BLaER1 (cell line): Measurements from ENCODE around the gene MLEC.

Experiments
- H3K27ac ChIP-seq: shearing (Covaris generic); formaldehyde crosslinking; 2 replicates; pipeline ENCODE4 v1.8.1; 2022
- H3K27me3 ChIP-seq: shearing (Covaris generic); formaldehyde crosslinking; 2 replicates; pipeline ENCODE4 v1.8.1; 2022
- H3K36me3 ChIP-seq: shearing (Covaris generic); formaldehyde crosslinking; 2 replicates; pipeline ENCODE4 v1.8.1; 2022
- H3K4me1 ChIP-seq: shearing (Covaris generic); formaldehyde crosslinking; 2 replicates; pipeline ENCODE4 v1.8.1; 2022
- H3K4me2 ChIP-seq: shearing (Covaris generic); formaldehyde crosslinking; 2 replicates; pipeline ENCODE4 v1.8.1; 2022
- H3K4me3 ChIP-seq: shearing (Covaris generic); formaldehyde crosslinking; 2 replicates; pipeline ENCODE4 v1.8.1; 2022
- H3K9ac ChIP-seq: shearing (Covaris generic); formaldehyde crosslinking; 2 replicates; pipeline ENCODE4 v1.8.1; 2022
- H3K9me3 ChIP-seq: shearing (Covaris generic); formaldehyde crosslinking; 2 replicates; pipeline ENCODE4 v1.8.1; 2022
- H4K20me1 ChIP-seq: shearing (Covaris generic); formaldehyde crosslinking; 2 replicates; pipeline ENCODE4 v1.8.1; 2022
- Cebpa-rat ChIP-seq: shearing (Covaris generic); IDR thresholded peaks from 2 replicates; pipeline ENCODE4 v1.8.1; 2022

MLEC gene

GRCh38 chr12:120718055-120718454 lies 31.1 kb downstream of the MLEC start:
- Histone ChIP-seq H3K9me3 (no peaks in the 10 kb centered on the region), H4K20me1 (peaks cover 73% of the 10 kb centered on the region), H3K4me3 (no peak overlapping the region), H3K27ac (no peak overlapping the region), H3K4me2 (no peak overlapping the region), H3K27me3 (no peaks in the 10 kb centered on the region), H3K9ac (no peak overlapping the region), H3K4me1 (peaks cover 36% of the 10 kb centered on the region), H3K36me3 (peaks cover 97% of the 10 kb centered on the region)
- no peak for TF ChIP-seq Cebpa-rat

DNA sequence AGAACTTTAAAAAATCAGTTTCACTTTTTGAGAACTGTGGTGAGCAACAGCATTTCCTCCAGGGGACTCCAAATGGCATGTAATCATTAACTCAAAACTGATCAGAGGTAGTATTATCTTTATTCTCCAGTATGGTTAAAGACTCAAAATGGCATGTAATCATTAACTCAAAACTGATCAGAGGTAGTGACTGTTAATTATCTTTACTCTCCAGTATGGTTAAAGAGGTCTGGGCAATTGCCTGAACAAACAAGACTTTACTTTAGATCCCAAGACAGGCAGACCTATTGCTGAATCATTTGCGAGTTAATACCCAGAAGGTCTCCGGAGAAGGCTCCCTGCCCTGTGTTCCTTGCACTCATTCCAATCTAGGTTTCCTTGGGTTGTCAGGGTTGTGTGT lies 32.1 kb downstream of the MLEC start:
- Histone ChIP-seq H4K20me1 (peaks cover 68% of the 10 kb centered on the region), H3K27ac (no peak overlapping the region), H3K9ac (no peak overlapping the region), H3K4me1 (peaks cover 28% of the 10 kb centered on the region), H3K9me3 (no peaks in the 10 kb centered on the region), H3K4me2 (no peak overlapping the region), H3K36me3 (peaks cover 100% of the 10 kb centered on the region), H3K4me3 (no peak overlapping the region), H3K27me3 (no peaks in the 10 kb centered on the region)
- no peak for TF ChIP-seq Cebpa-rat

DNA sequence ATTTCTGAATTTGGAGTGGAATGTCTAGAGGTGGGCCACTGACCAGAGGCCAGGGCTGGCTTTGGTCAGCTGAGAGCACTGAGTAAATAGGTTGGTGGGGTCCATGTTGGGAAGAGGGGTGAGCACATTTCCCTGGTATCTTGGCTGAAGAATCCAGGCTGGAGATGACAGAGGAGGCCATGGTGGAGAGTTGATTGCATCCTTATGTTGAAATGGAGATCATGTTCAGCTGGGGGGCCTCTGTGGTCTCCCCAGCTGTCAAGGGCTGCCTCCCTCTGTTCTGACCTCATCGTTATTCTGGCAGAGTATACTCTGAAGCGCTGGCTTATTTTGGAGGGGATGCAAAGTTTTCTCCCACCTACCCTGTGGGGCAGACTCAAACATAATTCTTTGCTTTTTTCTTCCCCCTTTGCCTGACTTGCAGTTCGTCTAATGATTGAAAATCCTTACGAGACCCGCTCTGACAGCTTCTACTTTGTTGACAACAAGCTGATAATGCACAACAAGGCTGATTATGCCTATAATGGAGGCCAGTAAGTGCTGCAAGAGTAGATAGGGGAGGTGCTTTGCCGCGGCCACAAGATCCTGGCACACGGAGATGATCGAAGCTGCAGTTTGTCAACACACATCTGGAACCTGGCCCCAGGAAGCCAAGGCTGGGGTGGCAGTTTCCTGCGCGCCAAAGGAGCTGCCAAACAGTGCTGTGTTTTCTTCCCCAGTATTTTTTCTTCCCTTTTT lies 32.7 kb downstream of the MLEC start:
- no peak for TF ChIP-seq Cebpa-rat
- Histone ChIP-seq H3K27ac (no peak overlapping the region), H3K9ac (no peak overlapping the region), H4K20me1 (peaks cover 67% of the 10 kb centered on the region), H3K27me3 (no peaks in the 10 kb centered on the region), H3K4me2 (peak overlapping the region; percentile 19; the same call in 1 of the 2 replicates), H3K4me1 (peaks cover 29% of the 10 kb centered on the region), H3K36me3 (peaks cover 94% of the 10 kb centered on the region), H3K9me3 (no peaks in the 10 kb centered on the region), H3K4me3 (no peak overlapping the region)

DNA sequence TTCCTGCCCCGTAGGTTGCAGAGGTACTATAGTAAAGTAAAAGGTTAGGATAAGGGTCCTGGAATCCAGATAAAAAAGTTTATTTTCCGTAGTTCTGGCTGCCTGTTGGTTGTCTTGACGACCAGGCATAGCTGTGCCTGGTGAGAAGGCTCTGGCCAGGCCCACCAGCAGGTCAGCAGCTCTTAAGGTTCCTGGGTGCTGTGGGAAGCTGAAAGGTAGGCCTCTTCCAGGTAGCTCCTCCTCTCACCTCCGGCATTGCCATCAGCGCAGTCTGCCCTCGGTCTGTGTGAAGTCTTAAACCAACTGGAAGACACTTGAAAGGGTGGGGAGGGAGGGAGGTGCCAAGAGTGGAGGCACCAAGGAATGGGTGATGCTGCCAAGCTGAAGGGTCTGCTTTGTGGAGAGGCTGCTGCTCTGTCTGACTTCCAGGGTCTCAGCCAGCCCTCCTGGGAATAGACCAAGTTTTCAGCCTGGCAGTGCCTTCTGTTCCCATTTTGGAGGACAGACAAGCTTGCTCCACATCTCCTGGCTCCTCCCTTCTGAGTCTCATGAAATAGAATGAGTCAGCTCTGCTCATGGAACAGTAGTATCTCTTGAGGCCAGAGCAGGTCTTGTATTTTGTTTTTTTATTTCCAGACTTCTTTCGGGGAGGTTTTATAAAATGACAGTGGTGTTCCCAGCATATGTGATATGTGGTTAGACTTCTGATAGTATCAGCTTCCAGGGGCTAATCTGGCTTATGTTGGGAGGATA lies 33.5 kb downstream of the MLEC start:
- Histone ChIP-seq H3K4me3 (no peak overlapping the region), H3K36me3 (peaks cover 87% of the 10 kb centered on the region), H3K4me2 (peak overlapping the region; percentile 19; the same call in 1 of the 2 replicates), H3K27me3 (no peaks in the 10 kb centered on the region), H3K27ac (no peak overlapping the region), H3K9ac (no peak overlapping the region), H3K4me1 (peaks cover 36% of the 10 kb centered on the region), H3K9me3 (no peaks in the 10 kb centered on the region), H4K20me1 (peaks cover 64% of the 10 kb centered on the region)
- no peak for TF ChIP-seq Cebpa-rat

- Histone ChIP-seq H3K9me3 (no peaks in the 10 kb centered on the region), H3K27ac (0 out of 2 replicates have a peak overlapping the region, but pooled peaks have one; percentile 5), H3K4me3 (no peak overlapping the region), H3K4me2 (peak overlapping the region; percentile 31; the same call in 1 of the 2 replicates), H3K27me3 (no peaks in the 10 kb centered on the region), H3K36me3 (peaks cover 79% of the 10 kb centered on the region), H4K20me1 (peaks cover 57% of the 10 kb centered on the region), H3K4me1 (peaks cover 40% of the 10 kb centered on the region), H3K9ac (0 out of 2 replicates have a peak overlapping the region, but pooled peaks have one; percentile 14)
- no peak for TF ChIP-seq Cebpa-rat
Observed at GRCh38 chr12:120720987-120721801, 34.2 kb downstream of the MLEC start.

DNA sequence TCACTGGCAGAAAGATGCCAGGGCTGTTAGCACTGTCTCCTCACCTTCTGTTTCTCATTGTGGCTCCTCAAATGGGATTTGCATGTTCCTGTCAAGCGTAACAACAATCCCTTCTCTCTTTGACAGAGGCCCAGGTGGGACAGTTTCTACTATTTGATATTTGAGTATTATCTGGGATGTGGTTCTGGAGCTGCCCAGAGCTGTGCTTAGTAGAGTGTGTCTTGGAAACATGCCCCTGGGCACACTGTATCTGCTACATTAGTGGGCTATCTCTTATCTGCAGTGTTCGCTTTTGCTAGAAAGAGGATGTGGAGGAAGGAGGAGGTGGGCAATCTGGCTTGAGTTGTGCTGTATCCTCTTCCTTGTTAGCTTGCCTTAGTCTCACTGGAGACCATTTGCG lies 34.9 kb downstream of the MLEC start:
- peaks cover 53% of the 10 kb centered on the region for H4K20me1 ChIP-seq
- peaks cover 72% of the 10 kb centered on the region for H3K36me3 ChIP-seq
- TF ChIP-seq Cebpa-rat = no peak
- no peaks in the 10 kb centered on the region for H3K27me3 ChIP-seq
- H3K27ac ChIP-seq = 0 out of 2 replicates have a peak overlapping the region, but pooled peaks have one; percentile 5
- H3K4me1 ChIP-seq = peaks cover 45% of the 10 kb centered on the region
- 0 out of 2 replicates have a peak overlapping the region, but pooled peaks have one; percentile 14 for H3K9ac ChIP-seq
- peak overlapping the region; percentile 31; the same call in 1 of the 2 replicates for H3K4me2 ChIP-seq
- no peaks in the 10 kb centered on the region for H3K9me3 ChIP-seq
- no peak overlapping the region for H3K4me3 ChIP-seq

DNA sequence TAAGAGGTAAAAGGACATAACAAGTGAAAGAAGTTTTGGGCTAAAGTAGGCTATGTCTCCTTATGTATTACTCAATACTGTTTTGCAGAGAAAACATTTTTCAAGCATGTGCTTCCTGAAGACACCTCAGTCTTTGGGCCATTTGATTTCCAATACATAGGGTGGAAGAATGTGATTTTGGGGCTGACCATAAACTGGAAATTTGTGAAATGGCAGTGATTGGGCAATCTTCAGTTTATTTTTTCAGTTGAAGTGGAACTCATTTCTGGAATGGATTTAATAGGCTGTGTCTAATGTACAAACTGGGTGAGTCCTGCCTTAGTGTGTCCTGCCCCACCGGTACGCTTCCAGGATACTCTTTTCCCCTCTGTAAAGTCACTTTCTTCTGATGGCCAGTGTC lies 35.8 kb downstream of the MLEC start:
- H4K20me1 ChIP-seq = peaks cover 53% of the 10 kb centered on the region

DNA sequence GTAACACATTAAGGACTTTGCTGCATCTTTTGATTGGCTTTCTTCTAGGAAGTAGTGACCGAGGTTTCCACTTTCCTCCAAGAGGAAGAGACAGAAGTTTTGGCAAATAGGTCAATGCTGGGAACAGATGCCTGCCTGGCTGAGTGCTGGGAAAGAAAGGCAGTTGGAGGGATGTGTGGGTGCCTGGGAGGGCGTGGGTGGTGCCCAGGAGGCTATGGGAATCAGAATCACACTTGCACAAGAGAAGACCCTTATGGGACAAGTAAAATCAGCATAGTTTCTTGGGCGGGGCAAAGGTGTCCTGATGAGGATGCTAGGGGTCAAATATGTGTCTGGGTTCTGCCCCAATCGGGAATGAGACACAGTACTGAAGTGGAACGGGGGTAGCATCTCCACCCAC lies 37.8 kb downstream of the MLEC start:
- peaks cover 39% of the 10 kb centered on the region for H3K4me1 ChIP-seq
- no peak overlapping the region for H3K4me3 ChIP-seq
- peaks cover 68% of the 10 kb centered on the region for H3K36me3 ChIP-seq
- no peaks in the 10 kb centered on the region for H3K9me3 ChIP-seq
- H3K4me2 ChIP-seq = peak overlapping the region; percentile 89
- no peak overlapping the region for H3K27ac ChIP-seq
- no peak overlapping the region for H3K9ac ChIP-seq
- no peak for TF ChIP-seq Cebpa-rat
- peaks cover 42% of the 10 kb centered on the region for H4K20me1 ChIP-seq
- H3K27me3 ChIP-seq = no peaks in the 10 kb centered on the region

More for the DNA sequence above, 35.8 kb downstream of the MLEC start:
- Histone ChIP-seq H3K4me2 (no peak overlapping the region), H3K4me1 (peaks cover 45% of the 10 kb centered on the region), H3K4me3 (no peak overlapping the region), H3K9me3 (no peaks in the 10 kb centered on the region), H3K27ac (no peak overlapping the region), H3K27me3 (no peaks in the 10 kb centered on the region), H3K9ac (no peak overlapping the region), H3K36me3 (peaks cover 72% of the 10 kb centered on the region)
- TF ChIP-seq Cebpa-rat = no peak

- TF ChIP-seq Cebpa-rat = no peak
- Histone ChIP-seq H3K9ac (peak overlapping the region; percentile 81), H3K4me2 (peak overlapping the region; percentile 89), H3K27ac (no peak overlapping the region), H3K4me3 (peak overlapping the region; percentile 69), H3K9me3 (no peaks in the 10 kb centered on the region), H3K27me3 (no peaks in the 10 kb centered on the region), H3K4me1 (peaks cover 34% of the 10 kb centered on the region), H4K20me1 (peaks cover 37% of the 10 kb centered on the region), H3K36me3 (peaks cover 68% of the 10 kb centered on the region)
Observed at GRCh38 chr12:120725151-120725658, 38.3 kb downstream of the MLEC start.
